H9 (cell line): Measurements from ENCODE around the gene ANXA4. TPM values are rescaled to one million over a fixed set of nuclear protein-coding genes. Genes with fewer than 3 reads are reported as not detected.

Experiments used
- DNase-seq: peaks from one replicate; pipeline ENCODE4 v3.0.0-alpha.2; 2017
- H2AFZ ChIP-seq: one replicate; pipeline ENCODE4 v1.6.1; 2013; ENCODE audit warnings: mild to moderate bottlenecking, low read length, control low read depth, moderate library complexity
- H2AK5ac ChIP-seq: 2 replicates; pipeline ENCODE4 v1.6.1; 2013; ENCODE audit warnings: low read length, control low read depth, mixed read lengths; ENCODE audit not compliant: insufficient read length
- H2BK120ac ChIP-seq: one replicate; pipeline ENCODE4 v1.6.1; 2013; ENCODE audit warnings: low read depth, mild to moderate bottlenecking, low read length, control low read depth, inconsistent platforms; ENCODE audit not compliant: poor library complexity, severe bottlenecking
- H2BK12ac ChIP-seq: 2 replicates; pipeline ENCODE4 v1.6.1; 2013; ENCODE audit warnings: low read length, control low read depth, mixed read lengths, low read depth; ENCODE audit not compliant: insufficient read length
- H2BK15ac ChIP-seq: 2 replicates; pipeline ENCODE4 v1.6.1; 2013; ENCODE audit warnings: low read depth, low read length, control low read depth
- H2BK20ac ChIP-seq: one replicate; pipeline ENCODE4 v1.6.1; 2013; ENCODE audit warnings: low read depth, mild to moderate bottlenecking, low read length, control low read depth, inconsistent platforms; ENCODE audit not compliant: poor library complexity, severe bottlenecking
- H2BK5ac ChIP-seq: 2 replicates; pipeline ENCODE4 v1.6.1; 2013; ENCODE audit warnings: low read length, control low read depth, mixed read lengths; ENCODE audit not compliant: insufficient read length
- H3K14ac ChIP-seq: 2 replicates; pipeline ENCODE4 v1.6.1; 2013; ENCODE audit warnings: low read length, control low read depth; ENCODE audit not compliant: insufficient read depth
- H3K18ac ChIP-seq: 2 replicates; pipeline ENCODE4 v1.6.1; 2013; ENCODE audit warnings: low read depth, mild to moderate bottlenecking, mixed read lengths, low read length, control low read depth; ENCODE audit not compliant: insufficient read length
- H3K23ac ChIP-seq: 2 replicates; pipeline ENCODE4 v1.6.1; 2013; ENCODE audit warnings: low read length, control low read depth, mixed read lengths, low read depth; ENCODE audit not compliant: insufficient read length
- H3K23me2 ChIP-seq: 2 replicates; pipeline ENCODE4 v1.6.1; 2013; ENCODE audit warnings: low read depth, mild to moderate bottlenecking, mixed read lengths, low read length, control low read depth; ENCODE audit not compliant: insufficient read length, poor library complexity, severe bottlenecking
- H3K27ac ChIP-seq: 2 replicates; pipeline ENCODE4 v1.5.1; 2013; ENCODE audit warnings: low read length, control low read depth, mixed read lengths, low read depth; ENCODE audit not compliant: insufficient read length
- H3K27me3 ChIP-seq: 2 replicates; pipeline ENCODE4 v1.6.1; 2013; ENCODE audit warnings: low read length, control low read depth, inconsistent platforms; ENCODE audit not compliant: insufficient read depth
- H3K4ac ChIP-seq: 2 replicates; pipeline ENCODE4 v1.6.1; 2013; ENCODE audit warnings: low read depth, mild to moderate bottlenecking, control low read depth, inconsistent platforms, low read length, moderate library complexity
- H3K4me1 ChIP-seq: 2 replicates; pipeline ENCODE4 v1.6.1; 2013; ENCODE audit warnings: low read length, control low read depth, inconsistent platforms; ENCODE audit not compliant: insufficient read depth
- H3K4me2 ChIP-seq: 2 replicates; pipeline ENCODE4 v1.6.1; 2013; ENCODE audit warnings: low read length, control low read depth, mixed read lengths; ENCODE audit not compliant: insufficient read length, insufficient read depth
- H3K56ac ChIP-seq: 2 replicates; pipeline ENCODE4 v1.6.1; 2013; ENCODE audit warnings: low read depth, mild to moderate bottlenecking, mixed read lengths, low read length, control low read depth; ENCODE audit not compliant: insufficient read length
- H3K79me1 ChIP-seq: 2 replicates; pipeline ENCODE4 v1.6.1; 2013; ENCODE audit warnings: low read depth, mild to moderate bottlenecking, moderate library complexity, low read length, control low read depth, inconsistent platforms; ENCODE audit not compliant: insufficient read depth, poor library complexity, severe bottlenecking
- H3K79me2 ChIP-seq: 2 replicates; pipeline ENCODE4 v1.6.1; 2013; ENCODE audit warnings: low read length, control low read depth, inconsistent platforms; ENCODE audit not compliant: insufficient read depth
- H3K9ac ChIP-seq: 2 replicates; pipeline ENCODE4 v1.6.1; 2013; ENCODE audit warnings: low read length, control low read depth, mixed read lengths; ENCODE audit not compliant: insufficient read length; ENCODE audit errors: extremely low read depth
- H3K9me3 ChIP-seq: one replicate; pipeline ENCODE4 v1.6.1; 2013; ENCODE audit warnings: low read depth, low read length, inconsistent platforms; ENCODE audit not compliant: control insufficient read depth
- H3T11ph ChIP-seq: one replicate; pipeline ENCODE4 v1.6.1; 2013; ENCODE audit warnings: mild to moderate bottlenecking, low read length, control low read depth, inconsistent platforms
- H4K20me1 ChIP-seq: one replicate; pipeline ENCODE4 v1.6.1; 2013; ENCODE audit not compliant: control insufficient read depth, insufficient read length, insufficient read depth
- H4K5ac ChIP-seq: 2 replicates; pipeline ENCODE4 v1.6.1; 2013; ENCODE audit warnings: low read depth, mild to moderate bottlenecking, mixed read lengths, low read length, control low read depth; ENCODE audit not compliant: insufficient read length
- H4K8ac ChIP-seq: replicated peaks from 2 replicates; pipeline ENCODE4 v1.6.1; 2013; ENCODE audit warnings: low read length, control low read depth, mixed read lengths, low read depth; ENCODE audit not compliant: insufficient read length
- H4K91ac ChIP-seq: 2 replicates; pipeline ENCODE4 v1.6.1; 2013; ENCODE audit warnings: low read depth, mild to moderate bottlenecking, moderate library complexity, mixed read lengths, low read length, control low read depth; ENCODE audit not compliant: insufficient read length
- H3K27ac Mint-ChIP-seq, 3 experiments: 2 replicates in 2 of 3; 3 replicates in 1 of 3; pipeline ENCODE4 v1.8.0; 2020 to 2021; ENCODE audit warnings: mixed read lengths in 3 of 3, mild to moderate bottlenecking in 1 of 3, moderate library complexity in 1 of 3
- H3K27me3 Mint-ChIP-seq: 2 replicates; pipeline ENCODE4 v1.8.0; 2021; ENCODE audit warnings: low read depth, mild to moderate bottlenecking, moderate library complexity, mixed read lengths
- H3K36me3 Mint-ChIP-seq, 3 experiments: 2 replicates in 2 of 3; 3 replicates in 1 of 3; pipeline ENCODE4 v1.8.0; 2020 to 2021; ENCODE audit warnings: low read depth in 3 of 3, mixed read lengths in 3 of 3; ENCODE audit not compliant: insufficient read depth in 1 of 3
- H3K4me1 Mint-ChIP-seq, 2 experiments: 2 replicates each; pipeline ENCODE4 v1.8.0; 2020; ENCODE audit warnings: mixed read lengths in 2 of 2
- H3K4me3 Mint-ChIP-seq, 2 experiments: 2 replicates in 1 of 2; 3 replicates in 1 of 2; pipeline ENCODE4 v1.8.0; 2020 to 2021; ENCODE audit warnings: mild to moderate bottlenecking in 2 of 2, mixed read lengths in 2 of 2, moderate library complexity in 1 of 2
- H3K9me3 Mint-ChIP-seq, 2 experiments: 2 replicates in 1 of 2; 3 replicates in 1 of 2; pipeline ENCODE4 v1.8.0; 2020; ENCODE audit warnings: mild to moderate bottlenecking in 2 of 2, mixed read lengths in 2 of 2, moderate library complexity in 1 of 2
- CTCF ChIP-seq: fragments of 200-600 bp; sonication (generic); conservative IDR thresholded peaks from 3 replicates; pipeline ENCODE4 v1.8.0; 2021; ENCODE audit warnings: antibody characterized with exemption, mild to moderate bottlenecking
- WGBS: extraction: QIAGEN DNeasy Blood & Tissue Kit; methylation state at CpG from one replicate; pipeline ENCODE4 v1.1.7; 2013; ENCODE audit warnings: missing lambda C conversion rate, low lambda C conversion rate, mixed read lengths; ENCODE audit not compliant: insufficient read length; ENCODE audit errors: extremely low coverage; 5-methylcytosine and 5-hydroxymethylcytosine counted together
- total RNA-seq: library from RNA; stranded (reverse); gene quantifications from 2 replicates; pipeline ENCODE4 v1.2.1, GENCODE V29; 2021

ANXA4 gene
- total RNA-seq, 1 experiment from 2014 or later = 14.4 TPM

- H3K9ac ChIP-seq = no peak overlapping the region
- H2BK15ac ChIP-seq = no peak overlapping the region
- no peak overlapping the region for H2BK120ac ChIP-seq
- H3K27me3 ChIP-seq = no peaks in the 10 kb centered on the region
- H3K27me3 Mint-ChIP-seq = no peaks in the 10 kb centered on the region
- no peak for DNase-seq
- no peak overlapping the region for H4K5ac ChIP-seq
- no peaks in the 10 kb centered on the region for H3K79me2 ChIP-seq
- no peaks in the 10 kb centered on the region for H3K36me3 Mint-ChIP-seq
- no peak overlapping the region for H2BK12ac ChIP-seq
- H4K91ac ChIP-seq = no peak overlapping the region
- H3K4me2 ChIP-seq = no peak overlapping the region
- no peaks in the 10 kb centered on the region for H4K20me1 ChIP-seq
- H3K56ac ChIP-seq = no peak overlapping the region
- no peak overlapping the region for H3K4me3 Mint-ChIP-seq
- no peaks in the 10 kb centered on the region for H3K9me3 ChIP-seq
- no peak overlapping the region for H2BK20ac ChIP-seq
- H3K79me1 ChIP-seq = no peaks in the 10 kb centered on the region
- H3K14ac ChIP-seq = no peak overlapping the region
- no peak overlapping the region for H3K27ac Mint-ChIP-seq
- no peak overlapping the region for H3K23ac ChIP-seq
- H3K4ac ChIP-seq = no peak overlapping the region
- no peaks in the 10 kb centered on the region for H3K4me1 ChIP-seq
- no peak overlapping the region for H4K8ac ChIP-seq
- TF ChIP-seq CTCF = no peak
- no peaks in the 10 kb centered on the region for H3K9me3 Mint-ChIP-seq
- H2AFZ ChIP-seq = no peak overlapping the region
- H3K18ac ChIP-seq = no peak overlapping the region
- H3K27ac ChIP-seq = no peak overlapping the region
- no CpG with 5 or more reads among the region's 5 CpGs for WGBS
- no peak overlapping the region for H2AK5ac ChIP-seq
- no peak overlapping the region for H2BK5ac ChIP-seq
- H3K23me2 ChIP-seq = no peaks in the 10 kb centered on the region
- H3K4me1 Mint-ChIP-seq = 0 out of 4 replicates have a peak, but pooled peaks cover 2 to 3% of the 10 kb centered on the region in 2 experiments
- H3T11ph ChIP-seq = no peak overlapping the region
Measured at GRCh38 chr2:69764286-69765095, 22.6 kb downstream of the ANXA4 start.
